Measurements from ENCODE around the gene KCTD17.

GRCh38 chr22:37074537-37074936, 23.0 kb downstream of the KCTD17 start:
- TF ChIP-seq CTCF (IDR thresholded peaks at IDR 0.05) = no peak
- TF ChIP-seq POLR2A (IDR thresholded peaks at IDR 0.05) = no peak
